IMR-90 (cell line): ENCODE results near the gene SMIM12. TPM values are rescaled to one million over a fixed set of nuclear protein-coding genes. Genes with fewer than 3 reads are reported as not detected.

Experiments used
- ATAC-seq: fragments of 200-7000 bp; cut with Tn5 transposase; 2 replicates; pipeline ENCODE4 v1.9.1; 2020; ENCODE audit warnings: low read depth, mild to moderate bottlenecking, moderate library complexity
- BruUV-seq: library from RNA; stranded (reverse); fragments of 400-500 nt; replicated peaks from 2 replicates; lab custom pipeline; 2021; lab: Mats Ljungman, UMichigan
- CTCF ChIA-PET: fragments of 300-600 bp; formaldehyde crosslinking; extraction: SDS; loops from one replicate; lab custom pipeline; 2021; ENCODE audit warnings: antibody characterized with exemption; lab: Yijun Ruan, JAX
- POLR2A ChIA-PET: fragments of 300-600 bp; sonication (Branson Sonifier 250); formaldehyde crosslinking; loops from one replicate; lab custom pipeline; 2022; ENCODE audit warnings: antibody characterized with exemption; ENCODE audit not compliant: unreplicated experiment; lab: Charles Lee
- DNase-seq: peaks from one replicate; pipeline ENCODE4 v3.0.0; 2013
- H2AFZ ChIP-seq: replicated peaks from 2 replicates; pipeline ENCODE3; 2013; ENCODE audit warnings: low read length, mild to moderate bottlenecking; ENCODE audit not compliant: poor library complexity
- H2AK5ac ChIP-seq: 2 replicates; pipeline ENCODE4 v1.6.1; 2013; ENCODE audit warnings: low read depth, low read length, inconsistent platforms
- H2AK9ac ChIP-seq: replicated peaks from 2 replicates; pipeline ENCODE3; 2013; ENCODE audit warnings: mild to moderate bottlenecking, low read depth, low read length, moderate library complexity; ENCODE audit not compliant: poor library complexity
- H2BK120ac ChIP-seq: 2 replicates; pipeline ENCODE4 v1.6.1; 2013; ENCODE audit warnings: low read depth, low read length, inconsistent platforms
- H2BK15ac ChIP-seq: 3 replicates; pipeline ENCODE4 v1.6.1; 2013; ENCODE audit warnings: low read depth, low read length, inconsistent platforms
- H2BK20ac ChIP-seq: 2 replicates; pipeline ENCODE4 v1.6.1; 2013; ENCODE audit warnings: low read depth, mild to moderate bottlenecking, inconsistent platforms, low read length, moderate library complexity
- H2BK5ac ChIP-seq: 2 replicates; pipeline ENCODE4 v1.6.1; 2013; ENCODE audit warnings: mild to moderate bottlenecking, low read depth, low read length, inconsistent platforms; ENCODE audit not compliant: poor library complexity, severe bottlenecking
- H3K14ac ChIP-seq: replicated peaks from 2 replicates; pipeline ENCODE4 v1.6.1; 2013; ENCODE audit warnings: low read depth, low read length, inconsistent platforms
- H3K18ac ChIP-seq: 2 replicates; pipeline ENCODE4 v1.6.1; 2013; ENCODE audit warnings: low read depth, low read length, control low read depth
- H3K23ac ChIP-seq: 2 replicates; pipeline ENCODE4 v1.6.1; 2013; ENCODE audit warnings: low read depth, low read length, inconsistent platforms
- H3K27ac ChIP-seq: 2 replicates; pipeline ENCODE4 v1.5.1; 2013; ENCODE audit warnings: mild to moderate bottlenecking, control low read depth, low read length; ENCODE audit not compliant: insufficient read depth
- H3K27me3 ChIP-seq: 2 replicates; pipeline ENCODE4 v1.6.1; 2013; ENCODE audit warnings: low read length; ENCODE audit not compliant: control insufficient read depth, insufficient read depth
- H3K36me3 ChIP-seq: 2 replicates; pipeline ENCODE4 v1.6.1; 2013; ENCODE audit warnings: low read length, mixed read lengths; ENCODE audit not compliant: control insufficient read depth, insufficient read depth
- H3K4ac ChIP-seq: 2 replicates; pipeline ENCODE4 v1.6.1; 2013; ENCODE audit warnings: low read depth, low read length, inconsistent platforms
- H3K4me1 ChIP-seq: 2 replicates; pipeline ENCODE4 v1.6.1; 2013; ENCODE audit warnings: low read length, mixed read lengths; ENCODE audit not compliant: control insufficient read depth, insufficient read depth
- H3K4me2 ChIP-seq: 2 replicates; pipeline ENCODE4 v1.6.1; 2013; ENCODE audit warnings: low read depth, mild to moderate bottlenecking, control low read depth, low read length, moderate library complexity
- H3K4me3 ChIP-seq: 2 replicates; pipeline ENCODE4 v1.5.1; 2013; ENCODE audit warnings: low read depth, mild to moderate bottlenecking, control low read depth, low read length, moderate library complexity; ENCODE audit not compliant: insufficient read depth
- H3K56ac ChIP-seq: 2 replicates; pipeline ENCODE4 v1.6.1; 2013; ENCODE audit warnings: low read length, inconsistent platforms; ENCODE audit not compliant: insufficient read depth; ENCODE audit errors: extremely low read depth
- H3K79me1 ChIP-seq, 2 experiments: 2 replicates each; pipeline ENCODE4 v1.6.1; 2013; ENCODE audit warnings: low read length in 2 of 2, inconsistent platforms in 1 of 2, low read depth in 1 of 2
- H3K9ac ChIP-seq: 2 replicates; pipeline ENCODE4 v1.6.1; 2013; ENCODE audit warnings: low read depth, low read length, control low read depth
- H3K9me1 ChIP-seq: 2 replicates; pipeline ENCODE4 v1.6.1; 2013; ENCODE audit warnings: low read length, inconsistent platforms; ENCODE audit not compliant: insufficient read depth
- H3K9me3 ChIP-seq: 2 replicates; pipeline ENCODE4 v1.6.1; 2013; ENCODE audit warnings: low read length; ENCODE audit not compliant: control insufficient read depth, insufficient read depth
- H4K20me1 ChIP-seq: 2 replicates; pipeline ENCODE4 v1.6.1; 2013; ENCODE audit warnings: low read length, inconsistent platforms; ENCODE audit not compliant: insufficient read depth
- H4K5ac ChIP-seq: 2 replicates; pipeline ENCODE4 v1.6.1; 2013; ENCODE audit warnings: mild to moderate bottlenecking, low read depth, low read length, control low read depth
- H4K8ac ChIP-seq, 2 experiments: 2 replicates each; pipeline ENCODE4 v1.6.1; 2013; ENCODE audit warnings: low read depth in 2 of 2, low read length in 2 of 2, control low read depth in 1 of 2, inconsistent platforms in 1 of 2
- H4K91ac ChIP-seq: 2 replicates; pipeline ENCODE4 v1.6.1; 2013; ENCODE audit warnings: low read depth, low read length, inconsistent platforms; ENCODE audit not compliant: insufficient read depth
- BHLHE40 ChIP-seq: fragments of 150-350 bp; IDR thresholded peaks from 2 replicates; pipeline ENCODE4 v1.6.1; 2016; ENCODE audit warnings: mild to moderate bottlenecking, low read depth, low read length
- CEBPB ChIP-seq: IDR thresholded peaks from 2 replicates; pipeline ENCODE4 v1.6.1; 2012; ENCODE audit warnings: low read depth, low read length, improper control_type of control experiment
- CHD1 ChIP-seq: IDR thresholded peaks from 2 replicates; pipeline ENCODE4 v1.6.1; 2012; ENCODE audit warnings: low read depth, low read length, improper control_type of control experiment
- CTCF ChIP-seq: conservative IDR thresholded peaks from 2 replicates; pipeline ENCODE4 v1.5.1; 2012; ENCODE audit warnings: mild to moderate bottlenecking, low read depth, low read length, improper control_type of control experiment
- ELK1 ChIP-seq: fragments of 150-350 bp; IDR thresholded peaks from 2 replicates; pipeline ENCODE4 v1.6.1; 2016; ENCODE audit warnings: low read depth, mild to moderate bottlenecking, low read length, moderate library complexity, borderline replicate concordance
- FOS ChIP-seq: fragments of 150-350 bp; IDR thresholded peaks from 2 replicates; pipeline ENCODE4 v1.6.1; 2016; ENCODE audit warnings: low read depth, low read length
- MAFK ChIP-seq: IDR thresholded peaks from 2 replicates; pipeline ENCODE4 v1.6.1; 2012; ENCODE audit warnings: low read depth, low read length, improper control_type of control experiment
- MAZ ChIP-seq: IDR thresholded peaks from 2 replicates; pipeline ENCODE4 v1.6.1; 2012; ENCODE audit warnings: low read depth, mild to moderate bottlenecking, low read length, improper control_type of control experiment, moderate library complexity, borderline replicate concordance
- RFX5 ChIP-seq: IDR thresholded peaks from 2 replicates; pipeline ENCODE4 v1.8.0; 2012; ENCODE audit warnings: low read depth, mild to moderate bottlenecking, low read length, moderate library complexity
- SMC3 ChIP-seq: fragments of 150-350 bp; IDR thresholded peaks from 2 replicates; pipeline ENCODE4 v1.6.1; 2016; ENCODE audit warnings: low read depth, mild to moderate bottlenecking, antibody characterized with exemption, low read length, moderate library complexity
- USF2 ChIP-seq: fragments of 150-350 bp; IDR thresholded peaks from 2 replicates; pipeline ENCODE4 v1.6.1; 2017; ENCODE audit warnings: mild to moderate bottlenecking, antibody characterized with exemption, low read length, low read depth
- WGBS, 2 experiments: methylation state at CpG; one replicate each; pipeline versions ENCODE4 v1.1.5 to v1.1.7; 2013; ENCODE audit warnings: missing lambda C conversion rate in 2 of 2; ENCODE audit not compliant: insufficient read length in 1 of 2; ENCODE audit errors: extremely low coverage in 2 of 2; 5-methylcytosine and 5-hydroxymethylcytosine counted together
- dilution Hi-C: fragments of 300-500 bp; cut with HindIII; formaldehyde crosslinking; loops from one replicate; pipeline ENCODE4 v1.14.3; 2018; ENCODE audit warnings: low sequenced_read_pairs; ENCODE audit not compliant: unreplicated experiment
- in situ Hi-C: fragments of 300-500 bp; cut with MboI; formaldehyde crosslinking; loops from 3 replicates; pipeline ENCODE4 v1.14.3; 2019; ENCODE audit warnings: low sequenced_read_pairs, inconsistent platforms, mixed read lengths
- intact Hi-C: fragments of 100-400 bp; cut with micrococcal nuclease; formaldehyde crosslinking; loops from 2 replicates; pipeline ENCODE4 v1.10.0; 2022
- polyA plus RNA-seq, 3 experiments: library from polyadenylated mRNA; depleted of rRNA; stranded (reverse); fragments of >200 nt; gene quantifications; 2 replicates each; pipeline ENCODE4 v1.2.3, GENCODE V29; 2012; ENCODE audit warnings: low replicate concordance in 1 of 3
- total RNA-seq: library from RNA; depleted of rRNA; stranded (reverse); fragments of >200 nt; gene quantifications from 2 replicates; pipeline ENCODE4 v1.2.3, GENCODE V29; 2012

The SMIM12 gene
- total and polyA plus RNA-seq, 2 of the 4 experiments (the other 2 are of a cell fraction): 31.9 to 44.4 TPM

GRCh38 chr1:34859446-34860200 lies at the start of gene SMIM12 (continued):
- TF ChIP-seq USF2: peak; percentile 74
- TF ChIP-seq MAFK: no peak
- no peak for TF ChIP-seq CHD1
- peak; percentile 58 for TF ChIP-seq SMC3

- H4K8ac ChIP-seq: no peak overlapping the region
- no peaks in the 10 kb centered on the region for H3K9me1 ChIP-seq
- H2BK5ac ChIP-seq: no peak overlapping the region
- H3K14ac ChIP-seq: no peak overlapping the region
- H3K4ac ChIP-seq: no peak overlapping the region
- no peak overlapping the region for H2BK15ac ChIP-seq
- no peak for ATAC-seq
- no peaks in the 10 kb centered on the region for H3K4me1 ChIP-seq
- H4K5ac ChIP-seq: no peak overlapping the region
- ChIA-PET CTCF (no interaction called here), POLR2A (no interaction called here)
- H3K9ac ChIP-seq: no peak overlapping the region
- dilution Hi-C loops (no loop called here), in situ Hi-C loops (no loop called here), intact Hi-C loops (loop anchor here (2.0 kb wide), 1 partner anchor 38 kb away; no protein-coding TSS in a partner anchor)
- H3K9me3 ChIP-seq: no peaks in the 10 kb centered on the region
- peaks cover 3% of the 10 kb centered on the region; the same call in 1 of the 2 replicates for H3K27me3 ChIP-seq
- H3K4me3 ChIP-seq: no peak overlapping the region
- H2AK9ac ChIP-seq: no peak overlapping the region
- H3K27ac ChIP-seq: no peak overlapping the region
- no peak overlapping the region for H3K23ac ChIP-seq
- no peak overlapping the region for H2BK120ac ChIP-seq
- no peak overlapping the region for H2AK5ac ChIP-seq
- BruUV-seq: no TSS peak
- H3K4me2 ChIP-seq: no peak overlapping the region
- H3K56ac ChIP-seq: no peak overlapping the region
- H3K79me1 ChIP-seq: no peaks in the 10 kb centered on the region
- H4K20me1 ChIP-seq: no peaks in the 10 kb centered on the region
- H4K91ac ChIP-seq: no peak overlapping the region
- 8% methylated on average over 2 of the region's 3 CpGs; no CpG with 5 or more reads in 1 of the 2 experiments for WGBS, 2 experiments
- DNase-seq: no peak
- H2AFZ ChIP-seq: no peak overlapping the region
- H3K36me3 ChIP-seq: no peaks in the 10 kb centered on the region
- H2BK20ac ChIP-seq: no peak overlapping the region
- H3K18ac ChIP-seq: no peak overlapping the region
- TF ChIP-seq FOS (no peak), USF2 (no peak), CTCF (no peak), SMC3 (no peak), ELK1 (no peak), RFX5 (no peak), MAZ (no peak), CEBPB (no peak), BHLHE40 (no peak)
These were observed 48.8 kb upstream of the SMIM12 start for GRCh38 chr1:34908369-34908768.
